Neuronal stem cell (in vitro differentiated cells): ENCODE results near the gene ZBTB20.

Source experiments
- DNase-seq: peaks from one replicate; pipeline ENCODE4 v3.0.0-alpha.2; 2013; ENCODE audit warnings: low spot score
- H2AFZ ChIP-seq: one replicate; pipeline ENCODE4 v1.6.1; 2013; ENCODE audit warnings: mild to moderate bottlenecking, low read length, inconsistent platforms
- H2AK5ac ChIP-seq: 2 replicates; pipeline ENCODE4 v1.6.1; 2013; ENCODE audit warnings: low read depth, mild to moderate bottlenecking, inconsistent platforms, low read length, moderate library complexity, mixed read lengths
- H2BK120ac ChIP-seq: 2 replicates; pipeline ENCODE4 v1.6.1; 2013; ENCODE audit warnings: low read depth, mild to moderate bottlenecking, inconsistent platforms, low read length, moderate library complexity, mixed read lengths
- H2BK12ac ChIP-seq: one replicate; pipeline ENCODE4 v1.6.1; 2013; ENCODE audit warnings: low read length, inconsistent platforms
- H2BK15ac ChIP-seq: 2 replicates; pipeline ENCODE4 v1.6.1; 2013; ENCODE audit warnings: mild to moderate bottlenecking, low read length, inconsistent platforms, mixed read lengths
- H2BK5ac ChIP-seq: one replicate; pipeline ENCODE4 v1.6.1; 2013; ENCODE audit warnings: inconsistent platforms, mild to moderate bottlenecking, low read length, moderate library complexity
- H3K14ac ChIP-seq: one replicate; pipeline ENCODE4 v1.6.1; 2013; ENCODE audit warnings: low read length, inconsistent platforms
- H3K18ac ChIP-seq: 2 replicates; pipeline ENCODE4 v1.6.1; 2013; ENCODE audit warnings: low read length, inconsistent platforms
- H3K23ac ChIP-seq: 2 replicates; pipeline ENCODE4 v1.6.1; 2013; ENCODE audit warnings: low read depth, mild to moderate bottlenecking, mixed read lengths, low read length, inconsistent platforms; ENCODE audit not compliant: poor library complexity
- H3K27ac ChIP-seq: replicated peaks from 3 replicates; pipeline ENCODE4 v1.5.1; 2013; ENCODE audit warnings: low read length, inconsistent platforms
- H3K27me3 ChIP-seq, 3 experiments: 2 replicates each; pipeline ENCODE4 v1.6.1; 2013; ENCODE audit warnings: low read length in 3 of 3, mild to moderate bottlenecking in 2 of 3, inconsistent platforms in 1 of 3, low read depth in 1 of 3, mixed read lengths in 1 of 3, moderate library complexity in 1 of 3; ENCODE audit not compliant: control insufficient read depth in 3 of 3, insufficient read depth in 3 of 3
- H3K36me3 ChIP-seq, 2 donors: replicated peaks in 1 of 2; 2 replicates each; pipeline ENCODE4 v1.6.1; 2013; ENCODE audit warnings: low read length in 2 of 2; ENCODE audit not compliant: control insufficient read depth in 2 of 2, insufficient read depth in 2 of 2
- H3K4ac ChIP-seq: 2 replicates; pipeline ENCODE4 v1.6.1; 2013; ENCODE audit warnings: inconsistent platforms, mild to moderate bottlenecking, low read length, moderate library complexity
- H3K4me1 ChIP-seq, 2 donors: 1 replicate in 1 of 2; 2 replicates in 1 of 2; pipeline ENCODE4 v1.6.1; 2013; ENCODE audit warnings: low read length in 2 of 2, low read depth in 1 of 2; ENCODE audit not compliant: control insufficient read depth in 2 of 2, insufficient read depth in 1 of 2
- H3K4me2 ChIP-seq: one replicate; pipeline ENCODE4 v1.6.1; 2013; ENCODE audit warnings: mild to moderate bottlenecking, low read length, inconsistent platforms; ENCODE audit not compliant: insufficient read depth, poor library complexity, severe bottlenecking
- H3K4me3 ChIP-seq, 2 donors: 2 replicates each; pipeline ENCODE4 v1.5.1; 2013; ENCODE audit warnings: low read length in 2 of 2, mild to moderate bottlenecking in 2 of 2, inconsistent platforms in 1 of 2, moderate library complexity in 1 of 2
- H3K79me1 ChIP-seq: one replicate; pipeline ENCODE4 v1.6.1; 2013; ENCODE audit warnings: low read depth, mild to moderate bottlenecking, inconsistent platforms, low read length, moderate library complexity
- H3K9ac ChIP-seq: one replicate; pipeline ENCODE4 v1.6.1; 2013; ENCODE audit warnings: mild to moderate bottlenecking, low read depth, low read length, inconsistent platforms; ENCODE audit not compliant: poor library complexity
- H3K9me3 ChIP-seq, 2 donors: replicated peaks in 1 of 2; 2 replicates each; pipeline versions ENCODE3 to v1.6.1; 2013; ENCODE audit warnings: low read length in 2 of 2, mild to moderate bottlenecking in 2 of 2, inconsistent platforms in 1 of 2, low read depth in 1 of 2, mixed read lengths in 1 of 2, moderate library complexity in 1 of 2; ENCODE audit not compliant: control insufficient read depth in 2 of 2, insufficient read depth in 1 of 2
- H4K8ac ChIP-seq: one replicate; pipeline ENCODE4 v1.6.1; 2013; ENCODE audit warnings: low read depth, mild to moderate bottlenecking, inconsistent platforms, low read length, moderate library complexity
- H4K91ac ChIP-seq: one replicate; pipeline ENCODE4 v1.6.1; 2013; ENCODE audit warnings: low read length, low read depth, mild to moderate bottlenecking, inconsistent platforms; ENCODE audit not compliant: poor library complexity
- WGBS, 2 donors: extraction: QIAGEN DNeasy Blood & Tissue Kit; methylation state at CpG; one replicate each; pipeline ENCODE4 v1.1.7; 2013; ENCODE audit warnings: missing lambda C conversion rate in 2 of 2, mixed read lengths in 1 of 2; ENCODE audit not compliant: insufficient read length in 2 of 2, insufficient replicate concordance in 1 of 2; ENCODE audit errors: extremely low coverage in 2 of 2; 5-methylcytosine and 5-hydroxymethylcytosine counted together

Gene ZBTB20

DNA sequence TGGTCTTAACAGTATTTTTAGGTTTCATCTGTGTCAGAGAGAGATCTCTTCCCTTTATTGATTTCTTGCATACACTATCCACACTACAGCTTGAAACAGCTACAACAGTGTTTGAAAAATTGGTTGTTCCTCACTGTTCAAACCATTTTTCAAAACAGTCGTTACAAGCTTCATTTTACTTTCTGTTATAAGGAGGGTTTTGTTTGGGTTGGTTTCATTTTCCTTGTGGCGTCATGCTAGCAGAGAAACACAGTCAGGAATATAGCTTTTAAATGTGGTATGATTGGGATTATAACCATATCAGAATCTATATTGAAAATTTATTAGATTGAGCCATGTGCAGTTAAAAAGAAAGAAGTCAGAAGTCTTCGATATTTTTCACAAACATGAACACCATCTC, 400.6 kb downstream of the ZBTB20 start:
- H2AFZ ChIP-seq, result no peak overlapping the region
- no peak for DNase-seq
- H4K91ac ChIP-seq, result no peak overlapping the region
- no peak overlapping the region for H3K23ac ChIP-seq
- H3K9ac ChIP-seq, result no peak overlapping the region
- no peak overlapping the region for H3K18ac ChIP-seq
- H2BK120ac ChIP-seq, result no peak overlapping the region
- H3K4me2 ChIP-seq, result no peak overlapping the region
- no peak overlapping the region for H3K14ac ChIP-seq
- H3K27ac ChIP-seq, result no peak overlapping the region
- WGBS, 2 donors, result no CpG with 5 or more reads among the region's 3 CpGs
- H3K27me3 ChIP-seq, result no peaks in the 10 kb centered on the region
- H3K36me3 ChIP-seq, result no peaks in the 10 kb centered on the region
- H2BK15ac ChIP-seq, result no peak overlapping the region
- no peak overlapping the region for H4K8ac ChIP-seq
- no peak overlapping the region for H2BK5ac ChIP-seq
- peaks cover 0 to 1% of the 10 kb centered on the region in 2 donors for H3K4me1 ChIP-seq
- H2BK12ac ChIP-seq, result no peak overlapping the region
- no peak overlapping the region for H3K4ac ChIP-seq
- no peaks in the 10 kb centered on the region for H3K9me3 ChIP-seq
- no peak overlapping the region for H3K4me3 ChIP-seq
- no peak overlapping the region for H2AK5ac ChIP-seq
- H3K79me1 ChIP-seq, result no peaks in the 10 kb centered on the region

DNA sequence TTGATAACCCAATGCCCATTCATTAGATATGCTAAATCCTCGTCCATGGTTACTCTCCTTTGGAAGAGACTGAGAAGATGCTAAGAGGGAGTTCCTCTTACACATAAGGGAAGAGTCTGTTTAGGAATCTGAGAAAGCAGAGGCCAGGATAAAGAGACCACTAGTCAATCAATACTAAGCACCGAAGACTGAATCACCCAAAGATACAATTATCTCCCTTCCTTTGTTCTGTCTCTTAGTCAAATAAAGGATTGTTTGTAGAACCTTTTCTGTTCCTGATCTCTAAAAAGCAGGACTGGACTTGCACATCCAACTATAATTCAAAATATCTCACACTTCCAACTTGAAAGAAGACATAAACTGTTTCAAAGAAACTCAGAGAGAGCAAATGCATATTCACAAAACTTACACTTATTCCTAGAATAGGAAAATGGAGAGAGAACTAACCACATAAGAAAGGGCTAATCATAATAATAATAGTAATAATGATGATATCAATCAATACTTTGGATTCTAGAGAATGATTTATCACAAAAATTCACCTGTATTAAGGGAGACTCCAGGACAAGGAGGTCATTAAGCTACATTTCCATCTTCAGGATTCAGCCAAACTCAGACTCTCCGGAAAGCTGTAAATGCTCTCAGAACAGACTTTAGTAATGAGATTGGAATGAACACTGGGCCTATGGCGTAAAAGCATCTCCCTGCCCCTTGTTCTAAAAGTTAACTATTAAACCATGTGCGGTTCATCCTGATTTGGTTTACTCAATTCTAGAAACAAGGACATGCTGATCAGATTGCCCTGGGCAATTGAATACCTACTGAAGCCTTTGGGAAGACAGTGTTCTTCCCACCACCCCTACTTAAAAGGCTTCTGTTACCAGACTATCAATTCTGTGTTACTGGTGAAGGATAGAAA, 401.5 kb downstream of the ZBTB20 start:
- Histone ChIP-seq H3K4ac (no peak overlapping the region), H3K27ac (no peak overlapping the region), H2AFZ (no peak overlapping the region), H4K8ac (no peak overlapping the region), H2BK5ac (no peak overlapping the region), H2BK120ac (no peak overlapping the region), H2BK12ac (no peak overlapping the region), H3K4me3 (no peak overlapping the region), H3K4me2 (no peak overlapping the region), H4K91ac (no peak overlapping the region), H2AK5ac (no peak overlapping the region), H3K79me1 (no peaks in the 10 kb centered on the region), H3K36me3 (no peaks in the 10 kb centered on the region), H3K14ac (no peak overlapping the region), H3K23ac (no peak overlapping the region), H3K27me3 (no peaks in the 10 kb centered on the region), H3K4me1 (peaks cover 0 to 1% of the 10 kb centered on the region in 2 donors), H3K18ac (no peak overlapping the region), H2BK15ac (no peak overlapping the region), H3K9me3 (no peaks in the 10 kb centered on the region), H3K9ac (no peak overlapping the region)
- no peak for DNase-seq
- WGBS, 2 donors, result no CpG with 5 or more reads among the region's 5 CpGs

DNA sequence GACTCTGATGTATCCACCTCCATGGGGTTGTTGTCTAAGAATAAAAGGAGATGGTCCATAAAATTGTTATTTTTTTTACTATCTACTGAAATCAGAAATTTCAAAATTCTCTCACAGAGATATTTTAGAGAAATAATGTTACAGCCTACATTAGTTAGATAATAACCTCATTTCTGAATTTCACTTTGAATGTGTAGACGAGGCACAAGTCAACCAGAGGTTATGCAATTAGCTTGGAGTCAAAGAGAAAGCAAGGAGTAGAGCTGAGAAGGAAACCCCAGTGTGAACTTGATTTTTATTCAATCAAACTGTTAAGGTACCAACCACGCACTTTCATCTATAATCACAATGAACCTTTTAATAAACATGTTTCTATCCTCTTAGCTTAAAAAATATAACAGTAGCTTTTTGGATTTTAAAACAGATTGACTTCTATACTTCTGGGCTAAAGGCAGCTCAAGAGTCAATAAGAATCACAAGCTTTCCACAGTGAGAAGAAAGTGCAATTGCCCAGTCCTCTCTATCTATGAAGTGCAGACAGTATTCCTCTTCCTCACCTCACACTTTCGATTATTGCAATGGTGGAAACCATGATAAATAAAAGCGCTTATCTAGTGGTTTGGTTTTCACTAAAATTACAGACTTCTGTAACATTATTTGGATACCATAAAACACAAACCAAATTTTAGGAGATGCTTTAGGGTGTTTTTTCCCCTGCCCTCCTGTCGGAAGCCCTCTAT, 403.2 kb downstream of the ZBTB20 start:
- no peak overlapping the region for H3K4me3 ChIP-seq
- no peak overlapping the region for H2BK120ac ChIP-seq
- no peak overlapping the region for H4K91ac ChIP-seq

DNA sequence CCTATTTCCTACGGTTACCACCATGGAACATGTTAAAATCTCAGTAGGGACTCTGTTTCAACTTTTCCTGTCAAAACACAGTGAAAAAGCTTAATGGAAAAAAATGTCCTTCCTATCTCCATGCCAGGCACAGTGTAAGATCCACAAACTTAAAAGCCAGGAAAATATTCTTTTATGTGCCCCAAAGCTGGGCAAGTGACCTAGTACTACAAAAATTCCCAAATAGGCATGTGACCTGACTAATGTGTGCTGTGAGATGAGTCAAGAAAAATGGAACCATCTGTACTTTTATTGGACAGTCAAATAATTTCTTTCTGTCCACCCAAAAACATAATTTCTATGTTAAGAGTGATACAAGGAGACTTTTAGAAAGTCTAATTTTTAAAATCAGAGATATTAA, 406.0 kb downstream of the ZBTB20 start:
- H2BK15ac ChIP-seq, result no peak overlapping the region
- H4K8ac ChIP-seq, result no peak overlapping the region
- no peaks in the 10 kb centered on the region for H3K36me3 ChIP-seq
- H3K27me3 ChIP-seq, result no peaks in the 10 kb centered on the region
- no peak overlapping the region for H4K91ac ChIP-seq
- no peak for DNase-seq
- no peak overlapping the region for H3K14ac ChIP-seq
- no peak overlapping the region for H3K23ac ChIP-seq
- H2BK12ac ChIP-seq, result no peak overlapping the region
- H3K4ac ChIP-seq, result no peak overlapping the region
- no peak overlapping the region for H3K27ac ChIP-seq
- H3K18ac ChIP-seq, result no peak overlapping the region
- H2AFZ ChIP-seq, result no peak overlapping the region
- no peaks in the 10 kb centered on the region for H3K79me1 ChIP-seq
- no peak overlapping the region for H2BK120ac ChIP-seq
- H2AK5ac ChIP-seq, result no peak overlapping the region
- no CpG with 5 or more reads among the region's 1 CpG for WGBS, 2 donors
- no peak overlapping the region for H3K4me3 ChIP-seq
- no peak overlapping the region for H2BK5ac ChIP-seq
- peaks cover 0 to 1% of the 10 kb centered on the region in 2 donors for H3K4me1 ChIP-seq
- H3K9me3 ChIP-seq, result no peaks in the 10 kb centered on the region
- H3K4me2 ChIP-seq, result no peak overlapping the region
- no peak overlapping the region for H3K9ac ChIP-seq

More for the DNA sequence above, 403.2 kb downstream of the ZBTB20 start:
- no peaks in the 10 kb centered on the region for H3K36me3 ChIP-seq
- no peak overlapping the region for H3K4me2 ChIP-seq
- no peak overlapping the region for H3K14ac ChIP-seq
- peaks cover 0 to 1% of the 10 kb centered on the region in 2 donors for H3K4me1 ChIP-seq
- H3K4ac ChIP-seq, result no peak overlapping the region
- H3K27me3 ChIP-seq, result no peaks in the 10 kb centered on the region
- no peak overlapping the region for H2BK15ac ChIP-seq
- no peak overlapping the region for H3K9ac ChIP-seq
- no peak overlapping the region for H2BK5ac ChIP-seq
- H2AFZ ChIP-seq, result no peak overlapping the region
- no peak overlapping the region for H2AK5ac ChIP-seq
- WGBS, 2 donors, result 100% methylated on average over 1 of the region's 5 CpGs; no CpG with 5 or more reads in 1 of the 2 donors
- no peak for DNase-seq
- no peak overlapping the region for H3K18ac ChIP-seq
- H2BK12ac ChIP-seq, result no peak overlapping the region
- H3K9me3 ChIP-seq, result no peaks in the 10 kb centered on the region
- no peaks in the 10 kb centered on the region for H3K79me1 ChIP-seq
- H4K8ac ChIP-seq, result no peak overlapping the region
- no peak overlapping the region for H3K27ac ChIP-seq
- no peak overlapping the region for H3K23ac ChIP-seq
